Measurements from ENCODE around the gene TMEM88.
A peak's percentile ranks its signal among the peaks of the same experiment; 100 is the strongest.

The TMEM88 gene

GRCh38 chr17:7833011-7833794, 21.7 kb upstream of the TMEM88 start:
- DNase-seq (ENCODE audit: low read depth) = no peak

- peak; percentile 69 for DNase-seq (ENCODE audit: low read depth)
Measured at GRCh38 chr17:7833795-7834541, 20.9 kb upstream of the TMEM88 start, which contains the start of gene KDM6B. Gene KDM6B (plus strand): TSS chr17:7834217. CDS start chr17:7845555, 11,338 bp downstream.

DNA sequence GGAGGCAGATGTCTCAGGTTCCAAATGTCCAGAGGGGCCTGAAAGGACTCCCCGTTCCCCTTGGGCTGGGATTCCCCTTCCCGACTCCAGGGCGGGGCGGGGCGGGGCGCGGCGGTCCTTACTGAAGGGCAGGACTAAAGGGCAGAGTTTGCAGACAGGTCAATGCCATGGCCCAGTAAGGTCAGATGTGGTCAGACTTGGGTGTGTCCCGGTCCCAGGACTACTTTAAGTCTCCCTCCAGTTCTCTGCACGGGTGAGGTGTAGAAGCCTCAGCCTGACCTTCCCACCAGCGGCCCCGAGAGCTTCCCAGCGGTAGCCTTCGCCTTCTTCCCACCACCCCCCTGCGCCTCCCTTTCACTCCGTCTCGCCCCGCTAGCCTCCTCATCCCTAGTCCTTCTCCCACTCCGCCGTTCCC, 20.3 kb upstream of the TMEM88 start:
- DNase-seq (ENCODE audit: low read depth) = peak; percentile 46

DNA sequence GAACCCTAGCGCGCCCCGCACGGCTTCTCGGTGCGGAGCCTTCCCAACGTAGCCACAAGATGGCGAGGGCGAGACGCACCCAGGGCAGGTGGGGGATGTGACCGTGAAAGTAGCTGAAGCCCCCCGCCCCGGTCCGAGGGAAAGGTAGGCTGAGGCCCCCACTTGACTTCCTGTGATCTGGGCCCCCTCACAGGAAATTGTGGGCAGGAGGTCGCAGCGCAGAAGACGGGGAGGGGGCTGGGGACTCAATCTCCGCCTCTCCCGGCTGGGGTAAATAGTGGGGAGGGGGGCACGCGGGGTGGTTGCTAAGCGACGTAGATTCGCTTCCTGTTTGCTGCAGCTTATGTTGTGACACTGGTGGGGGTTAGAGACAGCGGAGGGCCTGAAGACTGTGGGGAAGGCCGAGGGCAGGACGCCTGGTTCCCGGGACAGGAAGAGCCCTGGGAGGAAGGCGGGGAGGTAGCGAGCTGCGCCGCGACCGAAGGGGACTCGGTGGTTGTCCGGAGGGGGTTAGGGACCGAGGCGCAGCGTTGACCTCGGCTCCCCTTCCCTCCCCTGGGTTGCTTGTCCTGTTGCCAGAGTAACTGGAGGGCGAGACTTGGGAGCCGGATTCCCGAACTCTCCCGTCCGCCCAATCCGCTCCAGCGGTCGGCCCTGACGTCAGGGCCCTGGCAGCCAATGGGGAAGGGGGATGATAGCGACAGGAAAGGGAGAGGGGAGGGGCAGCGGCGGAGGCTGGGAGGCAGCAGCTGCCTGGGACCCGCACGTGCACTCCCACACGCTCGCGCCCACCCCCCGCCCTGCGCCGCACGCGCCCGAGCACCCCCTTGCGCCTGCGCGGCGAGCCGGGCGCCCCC, 19.7 kb upstream of the TMEM88 start:
- DNase-seq (ENCODE audit: low read depth) = peak; percentile 76

GRCh38 chr17:7835814-7836595, 18.9 kb upstream of the TMEM88 start:
- DNase-seq (ENCODE audit: low read depth) = no peak

- no peak for DNase-seq (ENCODE audit: low read depth)
Measured at GRCh38 chr17:7836596-7837407, 18.1 kb upstream of the TMEM88 start.

GRCh38 chr17:7837408-7838088, 17.3 kb upstream of the TMEM88 start:
- DNase-seq (ENCODE audit: low read depth) = no peak

GRCh38 chr17:7838090-7839075, 16.5 kb upstream of the TMEM88 start:
- DNase-seq (ENCODE audit: low read depth) = no peak

DNA sequence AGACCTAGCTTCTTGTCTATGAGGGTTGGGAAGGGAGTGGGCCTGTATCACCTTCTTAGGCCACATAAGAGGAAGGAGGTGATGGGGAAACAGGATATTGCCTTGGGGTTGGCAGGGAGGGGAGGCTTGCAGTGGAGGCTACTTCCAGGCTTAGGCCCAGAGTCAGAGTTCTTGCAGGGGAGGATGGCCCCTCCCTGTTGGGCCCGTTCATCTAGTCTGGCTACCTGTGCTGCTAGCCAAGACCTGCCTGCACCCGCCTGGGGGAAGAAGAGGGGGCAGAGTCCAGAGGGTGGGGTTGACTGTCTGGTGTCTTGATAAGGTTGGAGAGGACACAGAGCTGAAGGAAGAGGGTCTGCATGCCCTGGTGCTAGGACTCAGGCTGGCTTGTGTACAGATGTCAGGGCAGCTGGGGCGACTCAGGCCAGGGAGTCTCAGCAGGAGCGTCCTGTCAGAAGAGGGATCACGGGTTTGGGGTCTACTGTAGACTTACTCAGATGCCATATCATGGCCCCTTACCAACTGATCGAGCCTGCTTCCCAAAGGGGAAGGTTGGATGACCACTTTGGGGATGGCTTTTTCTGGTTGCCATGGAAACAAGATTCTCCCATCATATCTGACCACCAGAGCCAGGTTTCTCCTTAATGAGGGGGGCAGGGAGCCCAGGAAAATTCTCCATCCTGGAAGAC, 15.5 kb upstream of the TMEM88 start:
- DNase-seq (ENCODE audit: low read depth) = no peak

DNA sequence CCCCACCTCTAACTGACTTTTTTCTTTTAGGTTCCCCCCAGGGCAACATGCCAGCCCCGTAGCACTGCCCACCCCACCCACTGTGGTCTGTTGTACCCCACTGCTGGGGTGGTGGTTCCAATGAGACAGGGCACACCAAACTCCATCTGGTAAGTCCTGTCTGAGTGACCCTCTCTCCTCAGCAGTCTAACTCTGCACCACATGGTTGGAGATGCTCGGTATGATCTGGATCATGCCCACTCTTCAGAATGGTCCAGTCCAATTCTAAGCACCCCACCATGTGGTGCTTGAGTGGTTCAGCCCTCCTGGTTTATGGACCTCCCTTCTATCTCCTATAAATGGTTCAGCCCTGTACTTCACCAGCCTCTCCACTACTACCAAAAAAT, 15.0 kb upstream of the TMEM88 start:
- DNase-seq (ENCODE audit: low read depth) = no peak

DNA sequence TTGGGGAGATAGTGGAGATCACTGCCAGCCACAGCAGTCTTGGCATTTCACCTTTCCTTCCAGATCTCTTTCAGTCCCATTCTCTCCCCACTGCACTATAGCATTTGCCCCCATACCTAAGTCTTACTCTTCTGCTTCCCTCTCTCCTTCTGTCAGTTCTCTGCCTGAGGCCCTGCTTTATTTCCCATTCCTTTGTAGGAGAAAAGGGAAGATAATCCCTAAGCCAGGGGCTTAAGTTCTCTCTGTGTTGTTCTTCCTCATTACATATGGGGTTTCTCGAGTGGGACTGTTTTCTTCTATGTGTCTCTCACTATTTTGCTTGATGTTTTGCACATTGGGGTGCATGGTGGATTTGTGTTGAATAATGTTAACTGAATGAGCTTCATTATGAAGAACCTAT, 14.4 kb upstream of the TMEM88 start:
- DNase-seq (ENCODE audit: low read depth) = no peak

GRCh38 chr17:7840875-7841274, 14.0 kb upstream of the TMEM88 start:
- no peak for DNase-seq (ENCODE audit: low read depth)

GRCh38 chr17:7841396-7841914, 13.4 kb upstream of the TMEM88 start:
- DNase-seq (ENCODE audit: low read depth) = peak; percentile 92

- peak; percentile 80 for DNase-seq (ENCODE audit: low read depth)
Measured at GRCh38 chr17:7841915-7842379, 12.9 kb upstream of the TMEM88 start.

- peak; percentile 98 for DNase-seq (ENCODE audit: low read depth)
Measured at GRCh38 chr17:7842380-7843256, 12.2 kb upstream of the TMEM88 start.

- no peak for DNase-seq (ENCODE audit: low read depth)
Measured at GRCh38 chr17:7843257-7843535, 11.7 kb upstream of the TMEM88 start.
